WTC11 (cell line): ENCODE measurements around the gene LATS2. TPM values are rescaled to one million over a fixed set of nuclear protein-coding genes. Genes with fewer than 3 reads are reported as not detected.

Experiments used
- ATAC-seq: fragments of 200-7000 bp; cut with Tn5 transposase; 2 replicates; pipeline ENCODE4 v1.10.0; 2021; ENCODE audit warnings: mild to moderate bottlenecking, moderate library complexity
- CTCF ChIA-PET: fragments of 300-600 bp; sonication (Branson Sonifier 250); formaldehyde crosslinking; loops from one replicate; lab custom pipeline; 2021; ENCODE audit warnings: antibody characterized with exemption; lab: Charles Lee
- POLR2A ChIA-PET: fragments of 350-600 bp; sonication (Branson Sonifier 250); formaldehyde crosslinking; loops from one replicate; lab custom pipeline; 2021; ENCODE audit warnings: antibody characterized with exemption; lab: Charles Lee
- DNase-seq: peaks from one replicate; pipeline ENCODE4 v3.0.0; 2021; ENCODE audit warnings: low spot score
- H3K27ac Mint-ChIP-seq: 2 replicates; pipeline ENCODE4 v1.8.0; 2021; ENCODE audit warnings: mixed read lengths
- H3K27me3 Mint-ChIP-seq: 2 replicates; pipeline ENCODE4 v1.8.0; 2021; ENCODE audit warnings: low read depth, mild to moderate bottlenecking, moderate library complexity, mixed read lengths
- H3K36me3 Mint-ChIP-seq: 2 replicates; pipeline ENCODE4 v1.8.0; 2021; ENCODE audit warnings: mixed read lengths
- H3K4me1 Mint-ChIP-seq: 2 replicates; pipeline ENCODE4 v1.8.0; 2022; ENCODE audit warnings: mixed read lengths
- H3K4me3 Mint-ChIP-seq: 2 replicates; pipeline ENCODE4 v1.8.0; 2021; ENCODE audit warnings: mild to moderate bottlenecking, moderate library complexity, mixed read lengths
- H3K9me3 Mint-ChIP-seq: 2 replicates; pipeline ENCODE4 v1.8.0; 2021; ENCODE audit warnings: mixed read lengths
- CREB1 ChIP-seq: sonication (generic); formaldehyde crosslinking; IDR thresholded peaks from 2 replicates; pipeline ENCODE4 v1.8.0; 2023; ENCODE audit warnings: mild to moderate bottlenecking, missing genetic modification reagents
- E2F1 ChIP-seq: sonication (generic); formaldehyde crosslinking; IDR thresholded peaks from 2 replicates; pipeline ENCODE4 v1.8.0; 2022; ENCODE audit warnings: mild to moderate bottlenecking, missing genetic modification reagents
- E2F5 ChIP-seq: sonication (generic); formaldehyde crosslinking; IDR thresholded peaks from 2 replicates; pipeline ENCODE4 v1.8.1; 2022; ENCODE audit warnings: mild to moderate bottlenecking, moderate library complexity, missing genetic modification reagents
- ESRRA ChIP-seq: sonication (generic); formaldehyde crosslinking; IDR thresholded peaks from 2 replicates; pipeline ENCODE4 v1.8.1; 2022; ENCODE audit warnings: mild to moderate bottlenecking, missing genetic modification reagents, borderline replicate concordance
- GABPB1 ChIP-seq: sonication (generic); formaldehyde crosslinking; IDR thresholded peaks from 2 replicates; pipeline ENCODE4 v1.8.1; 2023; ENCODE audit warnings: mild to moderate bottlenecking, missing genetic modification reagents
- KAT7 ChIP-seq: sonication (generic); formaldehyde crosslinking; IDR thresholded peaks from 2 replicates; pipeline ENCODE4 v1.8.1; 2023; ENCODE audit warnings: missing genetic modification reagents, mild to moderate bottlenecking, borderline replicate concordance
- MXD4 ChIP-seq: fragments of 250-450 bp; sonication (Bioruptor Pico); IDR thresholded peaks from 2 replicates; pipeline ENCODE4 v1.8.0; 2021; ENCODE audit warnings: mild to moderate bottlenecking, moderate library complexity, borderline replicate concordance
- NFATC4 ChIP-seq: fragments of 250-450 bp; sonication (Bioruptor Pico); IDR thresholded peaks from 2 replicates; pipeline ENCODE4 v1.9.0; 2021; ENCODE audit warnings: mild to moderate bottlenecking
- NFE2L1 ChIP-seq: sonication (generic); formaldehyde crosslinking; IDR thresholded peaks from 2 replicates; pipeline ENCODE4 v1.8.1; 2023; ENCODE audit warnings: missing genetic modification reagents
- NFYB ChIP-seq: sonication (generic); formaldehyde crosslinking; conservative IDR thresholded peaks from 2 replicates; pipeline ENCODE4 v1.8.0; 2022; ENCODE audit warnings: low read depth, missing genetic modification reagents
- PRRX2 ChIP-seq: fragments of 250-450 bp; sonication (Bioruptor Pico); IDR thresholded peaks from 2 replicates; pipeline ENCODE4 v1.8.0; 2021; ENCODE audit warnings: mild to moderate bottlenecking
- RORB ChIP-seq: fragments of 250-450 bp; sonication (Bioruptor Pico); IDR thresholded peaks from 2 replicates; pipeline ENCODE4 v1.9.0; 2021; ENCODE audit warnings: mild to moderate bottlenecking
- TEAD4 ChIP-seq: sonication (generic); formaldehyde crosslinking; IDR thresholded peaks from 2 replicates; pipeline ENCODE4 v1.8.0; 2022; ENCODE audit warnings: mild to moderate bottlenecking, missing genetic modification reagents
- USF1 ChIP-seq: sonication (generic); formaldehyde crosslinking; IDR thresholded peaks from 2 replicates; pipeline ENCODE4 v1.8.0; 2022; ENCODE audit warnings: mild to moderate bottlenecking, missing genetic modification reagents
- ZNF317 ChIP-seq: sonication (generic); formaldehyde crosslinking; IDR thresholded peaks from 2 replicates; pipeline ENCODE4 v1.8.1; 2023; ENCODE audit warnings: low read depth, mild to moderate bottlenecking, moderate library complexity, missing genetic modification reagents, borderline replicate concordance
- ZNF423 ChIP-seq: fragments of 250-450 bp; sonication (Bioruptor Pico); IDR thresholded peaks from 2 replicates; pipeline ENCODE4 v2.1.2; 2022; ENCODE audit warnings: mild to moderate bottlenecking, moderate library complexity
- ZNF532 ChIP-seq: fragments of 250-450 bp; sonication (Bioruptor Pico); IDR thresholded peaks from 2 replicates; pipeline ENCODE4 v1.9.0; 2021; ENCODE audit warnings: mild to moderate bottlenecking, borderline replicate concordance
- ZNF671 ChIP-seq: fragments of 250-450 bp; sonication (Bioruptor Pico); IDR thresholded peaks from 2 replicates; pipeline ENCODE4 v1.8.0; 2021; ENCODE audit warnings: mild to moderate bottlenecking
- total RNA-seq: library from RNA; stranded (reverse); gene quantifications from 3 replicates; pipeline ENCODE4 v1.2.3, GENCODE V29; 2021

The LATS2 gene
- total RNA-seq, 1 experiment from 2014 or later, result 28.9 TPM

DNA sequence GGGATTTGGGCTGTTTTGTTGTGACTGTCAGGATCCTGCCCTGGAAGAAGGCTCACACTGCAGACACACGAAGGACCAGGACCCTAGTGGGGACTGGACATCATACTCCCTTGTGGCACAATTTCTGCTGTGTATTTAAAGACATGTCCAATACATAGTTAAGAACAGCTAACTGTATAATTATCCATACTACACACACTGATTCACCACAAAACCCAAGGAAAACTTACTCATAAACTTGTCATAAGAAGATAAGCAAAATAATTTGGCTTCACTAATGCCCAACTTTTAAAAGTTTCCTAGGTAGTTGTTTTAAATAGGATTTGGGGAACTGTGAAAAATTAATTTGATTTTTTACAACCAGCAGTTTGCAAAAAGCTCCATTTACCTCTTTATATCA is 46.1 kb downstream of the LATS2 start:
- Mint-ChIP-seq H3K9me3 (no peaks in the 10 kb centered on the region), H3K27ac (no peak overlapping the region), H3K36me3 (peaks cover 3% of the 10 kb centered on the region; the same call in 1 of the 2 replicates), H3K4me3 (no peak overlapping the region), H3K27me3 (no peaks in the 10 kb centered on the region), H3K4me1 (peaks cover 35% of the 10 kb centered on the region)
- POLR2A ChIA-PET, result no interaction called here
- DNase-seq (no peak), ATAC-seq (no peak)
- TF ChIP-seq ZNF671 (CRISPR knock-in tag), result no peak
- CTCF ChIA-PET, result no interaction called here

DNA sequence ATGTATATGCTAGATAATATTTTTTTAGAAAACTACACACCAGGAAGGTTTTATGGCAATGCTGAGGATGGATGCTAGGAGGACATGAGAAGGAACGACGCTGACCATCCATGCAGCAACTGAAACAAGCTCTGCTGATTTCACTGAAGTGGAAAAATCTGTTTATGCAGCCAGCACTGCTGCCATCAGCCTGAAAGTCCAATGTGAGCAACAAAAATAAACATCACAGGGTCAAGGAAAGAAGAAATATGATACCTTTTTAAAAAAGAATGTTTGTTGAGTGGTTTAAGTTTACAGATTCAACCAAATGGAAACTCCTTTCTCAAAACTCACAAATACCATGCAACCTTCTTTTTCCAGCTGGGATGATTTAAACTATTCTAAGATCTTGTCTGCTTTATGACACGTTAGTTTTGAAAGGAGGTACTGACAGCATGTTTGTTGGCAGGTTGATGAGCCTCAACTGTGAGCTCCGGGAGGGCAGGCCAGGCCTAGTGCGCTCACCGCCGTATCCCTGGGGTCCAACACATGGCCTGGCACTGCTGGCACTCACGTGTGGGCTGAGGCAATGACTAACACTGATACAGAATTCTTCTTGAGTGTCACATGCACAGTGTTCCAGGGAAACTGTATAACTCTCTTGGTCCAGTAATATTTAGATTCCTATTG is 46.8 kb downstream of the LATS2 start:
- ChIA-PET POLR2A (no interaction called here), CTCF (no interaction called here)
- Mint-ChIP-seq H3K36me3 (peaks cover 3% of the 10 kb centered on the region; the same call in 1 of the 2 replicates), H3K4me3 (no peak overlapping the region), H3K4me1 (peaks cover 33% of the 10 kb centered on the region), H3K9me3 (no peaks in the 10 kb centered on the region), H3K27me3 (no peaks in the 10 kb centered on the region), H3K27ac (peak overlapping the region; percentile 86)
- TF ChIP-seq MXD4 (CRISPR knock-in tag) (no peak), GABPB1 (CRISPR knock-in tag) (peak; percentile 74), ZNF423 (CRISPR knock-in tag) (no peak)
- DNase-seq (no peak), ATAC-seq (no peak)

DNA sequence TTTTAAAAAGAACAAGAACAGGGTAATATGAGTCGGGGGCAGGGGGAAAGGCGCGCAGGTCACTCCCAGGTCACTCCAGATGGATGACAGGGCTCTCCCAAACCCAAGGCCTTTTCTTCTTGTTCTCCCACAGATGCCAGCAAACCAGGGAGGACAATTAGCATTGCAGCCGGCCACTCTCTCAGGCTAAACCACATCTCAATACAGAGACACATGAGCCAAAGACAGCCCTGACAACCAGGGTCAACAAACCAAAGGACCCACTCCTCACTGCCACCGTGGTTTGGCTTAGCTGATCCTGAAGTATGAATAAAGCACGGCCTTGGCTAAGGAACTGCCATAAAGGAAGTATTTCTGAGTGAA is 47.3 kb downstream of the LATS2 start:
- no peak for DNase-seq
- no peaks in the 10 kb centered on the region for H3K9me3 Mint-ChIP-seq
- no peaks in the 10 kb centered on the region for H3K27me3 Mint-ChIP-seq
- peaks cover 37% of the 10 kb centered on the region for H3K4me1 Mint-ChIP-seq
- no peak for ATAC-seq
- no peak overlapping the region for H3K4me3 Mint-ChIP-seq
- ChIA-PET POLR2A (no interaction called here), CTCF (no interaction called here)
- 0 out of 2 replicates have a peak overlapping the region, but pooled peaks have one; percentile 86 for H3K27ac Mint-ChIP-seq
- peaks cover 3% of the 10 kb centered on the region; the same call in 1 of the 2 replicates for H3K36me3 Mint-ChIP-seq
- TF ChIP-seq TEAD4 (CRISPR knock-in tag) (no peak), USF1 (CRISPR knock-in tag) (no peak), E2F1 (CRISPR knock-in tag) (no peak), ESRRA (CRISPR knock-in tag) (no peak), CREB1 (no peak), KAT7 (CRISPR knock-in tag) (no peak), RORB (CRISPR knock-in tag) (no peak), ZNF317 (CRISPR knock-in tag) (no peak), NFE2L1 (no peak), NFATC4 (no peak), ZNF532 (no peak), PRRX2 (CRISPR knock-in tag) (no peak), NFYB (CRISPR knock-in tag) (no peak), E2F5 (CRISPR knock-in tag) (no peak)
